Duodenal mucosa (tissue), 2 donors: ENCODE measurements around the gene PSMF1.

ENCODE experiments used
- H3K27ac ChIP-seq: one replicate; pipeline ENCODE4 v1.7.0; 2013; ENCODE audit warnings: low read depth, low read length
- H3K27me3 ChIP-seq, 2 donors: one replicate each; pipeline ENCODE4 v1.7.0; 2013; ENCODE audit warnings: low read length in 2 of 2, control low read depth in 1 of 2; ENCODE audit not compliant: insufficient read depth in 2 of 2, control insufficient read depth in 1 of 2
- H3K36me3 ChIP-seq, 2 donors: one replicate each; pipeline ENCODE4 v1.7.0; 2013; ENCODE audit warnings: low read length in 2 of 2, control low read depth in 1 of 2; ENCODE audit not compliant: insufficient read depth in 2 of 2, control insufficient read depth in 1 of 2
- H3K4me1 ChIP-seq, 2 donors: one replicate each; pipeline ENCODE4 v1.7.0; 2013; ENCODE audit warnings: low read length in 2 of 2, control low read depth in 1 of 2; ENCODE audit not compliant: insufficient read depth in 2 of 2, control insufficient read depth in 1 of 2
- H3K4me3 ChIP-seq, 2 donors: one replicate each; pipeline ENCODE4 v1.7.0; 2013; ENCODE audit warnings: low read length in 2 of 2, low read depth in 1 of 2
- H3K9ac ChIP-seq, 2 donors: one replicate each; pipeline ENCODE4 v1.7.0; 2013; ENCODE audit warnings: low read length in 2 of 2, low read depth in 1 of 2
- H3K9me3 ChIP-seq, 2 donors: one replicate each; pipeline ENCODE4 v1.7.0; 2013; ENCODE audit warnings: low read length in 2 of 2, control low read depth in 1 of 2; ENCODE audit not compliant: control insufficient read depth in 1 of 2

PSMF1 gene

GRCh38 chr20:1101533-1101932 is 16.9 kb upstream of the PSMF1 start:
- Histone ChIP-seq H3K4me1 (no peaks in the 10 kb centered on the region), H3K36me3 (no peaks in the 10 kb centered on the region), H3K27me3 (no peaks in the 10 kb centered on the region), H3K9ac (no peak overlapping the region), H3K9me3 (peaks cover 3 to 10% of the 10 kb centered on the region in 2 donors), H3K27ac (no peak overlapping the region), H3K4me3 (no peak overlapping the region)

DNA sequence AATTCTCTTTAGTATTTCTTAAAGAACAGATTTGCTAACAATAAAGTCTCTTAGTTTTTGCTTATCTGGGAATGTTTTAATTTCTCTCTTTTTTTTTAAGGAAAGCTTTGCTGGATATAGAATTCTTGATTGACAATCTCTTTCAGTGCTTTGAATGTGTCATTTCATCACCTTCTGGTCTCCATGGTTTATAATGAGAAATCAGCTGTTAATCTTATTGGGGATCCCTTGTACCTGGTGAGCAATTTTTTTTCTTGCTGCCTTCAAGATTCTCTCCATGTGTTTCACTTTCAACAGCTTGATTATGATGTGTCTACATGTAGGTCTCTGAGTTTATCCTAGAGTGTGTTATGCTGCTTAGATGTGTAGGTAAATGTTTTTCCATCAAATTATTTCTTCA is 16.4 kb upstream of the PSMF1 start:
- Histone ChIP-seq H3K4me1 (no peaks in the 10 kb centered on the region), H3K27me3 (no peaks in the 10 kb centered on the region), H3K4me3 (no peak overlapping the region), H3K9ac (no peak overlapping the region), H3K36me3 (no peaks in the 10 kb centered on the region), H3K9me3 (peaks cover 3 to 10% of the 10 kb centered on the region in 2 donors), H3K27ac (no peak overlapping the region)

- no peaks in the 10 kb centered on the region for H3K4me1 ChIP-seq
- no peaks in the 10 kb centered on the region for H3K36me3 ChIP-seq
- H3K27ac ChIP-seq, result no peak overlapping the region
- no peaks in the 10 kb centered on the region for H3K27me3 ChIP-seq
- H3K9me3 ChIP-seq, result peaks cover 3 to 7% of the 10 kb centered on the region in 2 donors
- no peak overlapping the region for H3K9ac ChIP-seq
- H3K4me3 ChIP-seq, result no peak overlapping the region
Observed at GRCh38 chr20:1103751-1104150, 14.7 kb upstream of the PSMF1 start.

GRCh38 chr20:1105599-1106194 is 12.7 kb upstream of the PSMF1 start:
- peaks cover 3 to 7% of the 10 kb centered on the region in 2 donors for H3K9me3 ChIP-seq
- no peaks in the 10 kb centered on the region for H3K27me3 ChIP-seq
- H3K36me3 ChIP-seq, result no peaks in the 10 kb centered on the region
- no peak overlapping the region for H3K4me3 ChIP-seq
- H3K4me1 ChIP-seq, result no peaks in the 10 kb centered on the region
- H3K9ac ChIP-seq, result no peak overlapping the region
- H3K27ac ChIP-seq, result no peak overlapping the region

GRCh38 chr20:1107176-1107575 is 11.2 kb upstream of the PSMF1 start:
- Histone ChIP-seq H3K27me3 (no peaks in the 10 kb centered on the region), H3K27ac (no peak overlapping the region), H3K9ac (no peak overlapping the region), H3K4me1 (no peaks in the 10 kb centered on the region), H3K4me3 (no peak overlapping the region), H3K36me3 (no peaks in the 10 kb centered on the region), H3K9me3 (peaks cover under 1 to 3% of the 10 kb centered on the region in 2 donors)

- H3K9ac ChIP-seq, result no peak overlapping the region
- no peaks in the 10 kb centered on the region for H3K9me3 ChIP-seq
- H3K4me3 ChIP-seq, result no peak overlapping the region
- H3K36me3 ChIP-seq, result no peaks in the 10 kb centered on the region
- no peak overlapping the region for H3K27ac ChIP-seq
- no peaks in the 10 kb centered on the region for H3K4me1 ChIP-seq
- H3K27me3 ChIP-seq, result no peaks in the 10 kb centered on the region
Observed at GRCh38 chr20:1108437-1108920, 9.9 kb upstream of the PSMF1 start.

GRCh38 chr20:1112908-1113307 is 5.5 kb upstream of the PSMF1 start:
- H3K4me1 ChIP-seq, result peaks cover 4% of the 10 kb centered on the region in 2 donors
- H3K9me3 ChIP-seq, result no peaks in the 10 kb centered on the region
- no peak overlapping the region for H3K9ac ChIP-seq
- no peak overlapping the region for H3K4me3 ChIP-seq
- H3K36me3 ChIP-seq, result no peaks in the 10 kb centered on the region
- no peak overlapping the region for H3K27ac ChIP-seq
- H3K27me3 ChIP-seq, result no peaks in the 10 kb centered on the region

DNA sequence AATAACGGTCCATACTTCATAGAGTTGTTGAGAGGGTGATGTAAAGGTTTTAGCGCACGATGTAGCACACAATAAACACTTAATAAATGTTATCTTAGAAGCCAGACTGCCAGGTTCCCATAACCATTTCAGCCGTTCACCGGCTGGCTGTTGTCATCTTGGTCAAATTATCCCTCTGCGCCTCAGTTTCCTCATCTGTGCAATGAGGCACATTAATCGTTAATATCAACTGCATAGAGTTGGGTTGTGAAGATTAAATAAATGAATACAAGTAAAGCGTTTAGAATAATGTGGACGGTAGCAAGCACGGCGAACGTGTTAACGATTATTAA is 432 bp upstream of the PSMF1 start:
- no peaks in the 10 kb centered on the region for H3K9me3 ChIP-seq
- H3K4me3 ChIP-seq, result peak overlapping the region; percentile 97 to 98
- peak overlapping the region; percentile 40 for H3K27ac ChIP-seq
- H3K4me1 ChIP-seq, result peaks cover 44 to 47% of the 10 kb centered on the region in 2 donors
- peaks cover 0 to 11% of the 10 kb centered on the region in 2 donors for H3K36me3 ChIP-seq
- no peaks in the 10 kb centered on the region for H3K27me3 ChIP-seq
- peak overlapping the region; percentile 61 to 89 for H3K9ac ChIP-seq

DNA sequence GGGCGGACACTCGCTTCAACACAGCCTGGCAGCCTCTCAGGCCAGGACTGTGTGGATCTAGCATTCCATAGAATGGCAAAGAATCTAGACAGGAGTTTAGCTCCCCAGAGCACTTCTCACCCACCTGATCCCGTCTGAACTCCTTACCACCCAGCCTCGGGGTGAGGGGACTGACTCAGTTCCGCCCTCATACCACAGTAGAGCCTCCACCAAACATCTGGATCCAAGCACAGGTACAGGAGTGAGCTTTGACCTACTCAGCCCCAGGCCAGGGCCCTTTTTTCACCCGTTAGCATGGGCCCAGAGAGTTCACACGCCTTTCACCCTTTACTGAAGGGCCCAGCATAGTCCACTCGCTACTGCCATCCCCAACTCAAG is 715 bp downstream of the PSMF1 start:
- Histone ChIP-seq H3K36me3 (peaks cover 0 to 13% of the 10 kb centered on the region in 2 donors), H3K4me1 (peaks cover 52 to 53% of the 10 kb centered on the region in 2 donors), H3K9me3 (no peaks in the 10 kb centered on the region), H3K27ac (peak overlapping the region; percentile 74), H3K4me3 (peak overlapping the region; percentile 97 to 98), H3K27me3 (no peaks in the 10 kb centered on the region), H3K9ac (peak overlapping the region; percentile 89 to 95)

DNA sequence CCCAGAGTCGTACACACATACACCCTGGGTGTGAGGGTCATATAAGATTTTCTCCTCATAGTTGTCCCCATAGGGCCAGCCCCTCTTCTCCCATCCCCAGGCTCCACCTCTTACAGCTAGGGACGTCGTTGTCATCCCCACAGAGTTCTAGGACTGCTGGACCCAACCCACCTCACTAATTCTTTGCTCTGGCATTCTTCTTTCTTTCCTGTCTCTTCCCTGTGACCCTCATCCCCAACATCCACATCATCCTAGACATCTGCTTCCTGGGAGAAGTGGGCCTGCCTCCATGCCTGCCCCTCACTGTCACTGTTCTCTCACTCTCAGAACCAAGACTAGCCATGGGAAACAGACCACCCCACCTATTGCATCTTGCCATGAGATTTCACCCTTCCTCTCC is 1.1 kb downstream of the PSMF1 start:
- Histone ChIP-seq H3K9ac (peak overlapping the region; percentile 89 to 95), H3K27me3 (no peaks in the 10 kb centered on the region), H3K27ac (no peak overlapping the region), H3K4me3 (peak overlapping the region; percentile 97 to 98), H3K9me3 (no peaks in the 10 kb centered on the region), H3K36me3 (peaks cover 1 to 14% of the 10 kb centered on the region in 2 donors), H3K4me1 (peaks cover 52 to 53% of the 10 kb centered on the region in 2 donors)
